ENCODE measurements around the gene RASD1.

RASD1 gene

GRCh38 chr17:17447264-17447663, 48.9 kb downstream of the RASD1 start:
- FAIRE-seq = no peak
- no peak for TF ChIP-seq CTCF (IDR thresholded peaks at IDR 0.05; ENCODE audit: insufficient read depth, missing control alignments)

GRCh38 chr17:17446666-17447155, 49.5 kb downstream of the RASD1 start:
- FAIRE-seq = no peak
- no peak for TF ChIP-seq CTCF (IDR thresholded peaks at IDR 0.05; ENCODE audit: insufficient read depth, missing control alignments)
- DNase-seq (ENCODE audit: insufficient read length, low spot score) = no peak

More at GRCh38 chr17:17447264-17447663, 48.9 kb downstream of the RASD1 start:
- no peak for DNase-seq (ENCODE audit: insufficient read length, low spot score)

- TF ChIP-seq CTCF (IDR thresholded peaks at IDR 0.05; ENCODE audit: insufficient read depth, missing control alignments) = no peak
- DNase-seq (ENCODE audit: insufficient read length, low spot score) (no peak), FAIRE-seq (no peak)
Observed at GRCh38 chr17:17445925-17446665, 50.1 kb downstream of the RASD1 start.

- no peak for FAIRE-seq
- no peak for TF ChIP-seq CTCF (IDR thresholded peaks at IDR 0.05; ENCODE audit: insufficient read depth, missing control alignments)
- DNase-seq (ENCODE audit: insufficient read length, low spot score) = no peak
Observed at GRCh38 chr17:17445296-17445924, 50.8 kb downstream of the RASD1 start.

All from D721Med (cell line).